K562 (cell line): ENCODE results near the gene PSMA5. TPM values are rescaled to one million over a fixed set of nuclear protein-coding genes. Genes with fewer than 3 reads are reported as not detected.
A peak's percentile ranks its signal among the peaks of the same experiment; 100 is the strongest.

ENCODE experiments used
- BRCA1 ChIP-seq, 2 experiments: fragments of 450-650 bp in 1 of 2; sonication (generic) in 1 of 2; formaldehyde crosslinking in 1 of 2; IDR thresholded peaks; 2 replicates each; pipeline versions ENCODE4 v1.5.0 to v1.6.1; 2017 to 2020; ENCODE audit warnings: mild to moderate bottlenecking in 1 of 2, missing genetic modification reagents in 1 of 2
- CEBPG ChIP-seq, 3 experiments: fragments of 200-800 bp in 1 of 3; sonication (Bioruptor generic) in 1 of 3; sonication (generic) in 1 of 3; formaldehyde crosslinking in 1 of 3; IDR thresholded peaks in 2 of 3; conservative IDR thresholded peaks in 1 of 3; 2 replicates each; pipeline versions ENCODE4 v1.6.1 to v1.8.0; 2016 to 2022; ENCODE audit warnings: missing compliant biosample characterization in 2 of 3, missing genetic modification characterization in 2 of 3, mild to moderate bottlenecking in 1 of 3, missing genetic modification reagents in 1 of 3
- FOXM1 ChIP-seq, 2 experiments: fragments of 450-650 bp in 1 of 2; sonication (generic) in 1 of 2; formaldehyde crosslinking in 1 of 2; IDR thresholded peaks; 2 replicates each; pipeline versions ENCODE4 v1.6.1 to v1.9.0; 2017 to 2022; ENCODE audit warnings: low read depth in 2 of 2, mild to moderate bottlenecking in 2 of 2, missing genetic modification reagents in 1 of 2, moderate library complexity in 1 of 2
- HNRNPUL1 ChIP-seq: fragments of 200-400 bp; formaldehyde crosslinking; IDR thresholded peaks from 2 replicates; pipeline ENCODE4 v1.6.1; 2017; ENCODE audit warnings: low read length
- MEF2A ChIP-seq: IDR thresholded peaks from 2 replicates; pipeline ENCODE4 v1.6.1; 2011; ENCODE audit warnings: low read depth, mild to moderate bottlenecking, low read length, moderate library complexity; ENCODE audit not compliant: control insufficient read depth
- MYBL2 ChIP-seq, 2 experiments: fragments of 450-650 bp in 1 of 2; sonication (generic) in 1 of 2; formaldehyde crosslinking in 1 of 2; IDR thresholded peaks; 2 replicates each; pipeline versions ENCODE4 v1.6.1 to v1.8.1; 2017 to 2022; ENCODE audit warnings: borderline replicate concordance in 1 of 2, inconsistent platforms in 1 of 2, low read depth in 1 of 2, mild to moderate bottlenecking in 1 of 2, missing genetic modification reagents in 1 of 2, moderate library complexity in 1 of 2
- MYNN ChIP-seq, 2 experiments: sonication (generic); formaldehyde crosslinking in 1 of 2; IDR thresholded peaks; 2 replicates each; pipeline versions ENCODE4 v1.5.0 to v1.6.1; 2016 to 2020; ENCODE audit warnings: antibody characterized with exemption in 1 of 2, missing genetic modification reagents in 1 of 2
- SIX5 ChIP-seq, 2 experiments: IDR thresholded peaks; 2 replicates each; pipeline ENCODE4 v1.6.1; 2011; ENCODE audit warnings: low read length in 2 of 2, borderline replicate concordance in 1 of 2, low read depth in 1 of 2, mild to moderate bottlenecking in 1 of 2, moderate library complexity in 1 of 2; ENCODE audit not compliant: insufficient read depth in 1 of 2
- ZNF561 ChIP-seq: fragments of 450-650 bp; formaldehyde crosslinking; conservative IDR thresholded peaks from 2 replicates; pipeline ENCODE4 v1.4.0; 2020; ENCODE audit warnings: mild to moderate bottlenecking, moderate library complexity
- polyA plus RNA-seq, 8 experiments: library from polyadenylated mRNA; depleted of rRNA in 4 of 8; stranded (reverse) in 5 of 8; unstranded in 3 of 8; fragments of >200 nt; fragmentation: Nextera tagmentation in 2 of 8; fragmentation: Illumina TruSeq in 1 of 8; extraction: Ambion mirVana in 2 of 8; extraction: Trizol in 1 of 8; gene quantifications; 2 replicates each; pipeline versions ENCODE4 v1.2.1 to v1.2.3, GENCODE V29; 2011 to 2014; ENCODE audit warnings: inconsistent platforms in 1 of 8, missing spikeins in 1 of 8
- total RNA-seq, 7 experiments: library from RNA; depleted of rRNA in 6 of 7; stranded (reverse); fragments of >200 nt in 6 of 7; fragmentation: Illumina TruSeq in 2 of 7; extraction: Trizol in 2 of 7; gene quantifications; 2 replicates each; pipeline versions ENCODE4 v1.2.1 to v1.2.3, GENCODE V29; 2011 to 2021; ENCODE audit warnings: low replicate concordance in 1 of 7
- TF ChIP-seq, protein P1 (sequence below), 2 experiments: fragments of 450-650 bp; IDR thresholded peaks; 2 replicates each; pipeline ENCODE4 v1.6.1; 2018; ENCODE audit warnings: mild to moderate bottlenecking in 2 of 2, low read depth in 1 of 2; ENCODE audit not compliant: partially characterized antibody in 2 of 2
- TF ChIP-seq, protein P2 (sequence below): fragments of 250-450 bp; sonication (Bioruptor Pico); IDR thresholded peaks from 2 replicates; pipeline ENCODE4 v1.8.0; 2021; ENCODE audit warnings: moderate library complexity, mild to moderate bottlenecking, inconsistent platforms
- TF ChIP-seq, protein P3 (sequence below): fragments of 450-650 bp; formaldehyde crosslinking; IDR thresholded peaks from 2 replicates; pipeline ENCODE4 v1.4.0; 2020; ENCODE audit warnings: mild to moderate bottlenecking, mixed read lengths

The PSMA5 gene
- total and polyA plus RNA-seq, 9 of the 15 experiments (the other 6 are each of a cell fraction or from before 2014, with no cell fraction given) = 82.6 to 542 (median 287) TPM

DNA sequence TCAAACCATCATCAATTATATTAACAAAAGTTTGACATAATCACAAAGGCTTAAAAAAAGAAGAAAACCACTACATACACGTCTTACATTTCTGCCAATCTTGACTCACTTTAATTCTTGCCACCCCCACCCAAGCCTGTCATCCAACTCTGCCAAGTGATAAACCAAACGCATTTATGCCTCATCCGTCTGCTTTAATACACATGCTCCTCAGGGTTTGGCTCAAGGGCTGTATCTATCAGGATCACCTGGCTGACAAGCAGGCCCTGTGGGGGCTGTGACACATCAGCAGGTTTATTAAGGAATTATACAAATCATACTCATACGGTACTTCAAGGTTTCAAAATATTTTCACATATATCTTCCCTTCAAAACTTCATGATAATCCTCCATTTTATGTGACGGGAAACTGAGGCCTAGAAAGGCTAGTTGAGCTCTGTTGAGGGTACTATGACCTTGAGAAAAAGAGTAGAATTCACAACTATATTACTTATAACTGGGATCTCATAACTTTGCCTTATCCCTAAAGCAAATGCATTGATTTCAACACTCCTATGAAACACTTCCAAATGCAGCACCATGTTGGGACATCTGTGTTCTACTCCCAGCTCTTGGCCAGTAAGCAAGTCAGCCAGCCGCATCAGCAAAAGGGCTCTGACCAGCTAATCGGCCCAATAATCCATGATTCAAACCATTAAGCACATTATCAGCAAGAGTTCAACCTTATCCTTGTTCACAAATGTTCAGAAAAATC is 37.2 kb downstream of the PSMA5 start (continued):
- TF ChIP-seq, protein P1, sequence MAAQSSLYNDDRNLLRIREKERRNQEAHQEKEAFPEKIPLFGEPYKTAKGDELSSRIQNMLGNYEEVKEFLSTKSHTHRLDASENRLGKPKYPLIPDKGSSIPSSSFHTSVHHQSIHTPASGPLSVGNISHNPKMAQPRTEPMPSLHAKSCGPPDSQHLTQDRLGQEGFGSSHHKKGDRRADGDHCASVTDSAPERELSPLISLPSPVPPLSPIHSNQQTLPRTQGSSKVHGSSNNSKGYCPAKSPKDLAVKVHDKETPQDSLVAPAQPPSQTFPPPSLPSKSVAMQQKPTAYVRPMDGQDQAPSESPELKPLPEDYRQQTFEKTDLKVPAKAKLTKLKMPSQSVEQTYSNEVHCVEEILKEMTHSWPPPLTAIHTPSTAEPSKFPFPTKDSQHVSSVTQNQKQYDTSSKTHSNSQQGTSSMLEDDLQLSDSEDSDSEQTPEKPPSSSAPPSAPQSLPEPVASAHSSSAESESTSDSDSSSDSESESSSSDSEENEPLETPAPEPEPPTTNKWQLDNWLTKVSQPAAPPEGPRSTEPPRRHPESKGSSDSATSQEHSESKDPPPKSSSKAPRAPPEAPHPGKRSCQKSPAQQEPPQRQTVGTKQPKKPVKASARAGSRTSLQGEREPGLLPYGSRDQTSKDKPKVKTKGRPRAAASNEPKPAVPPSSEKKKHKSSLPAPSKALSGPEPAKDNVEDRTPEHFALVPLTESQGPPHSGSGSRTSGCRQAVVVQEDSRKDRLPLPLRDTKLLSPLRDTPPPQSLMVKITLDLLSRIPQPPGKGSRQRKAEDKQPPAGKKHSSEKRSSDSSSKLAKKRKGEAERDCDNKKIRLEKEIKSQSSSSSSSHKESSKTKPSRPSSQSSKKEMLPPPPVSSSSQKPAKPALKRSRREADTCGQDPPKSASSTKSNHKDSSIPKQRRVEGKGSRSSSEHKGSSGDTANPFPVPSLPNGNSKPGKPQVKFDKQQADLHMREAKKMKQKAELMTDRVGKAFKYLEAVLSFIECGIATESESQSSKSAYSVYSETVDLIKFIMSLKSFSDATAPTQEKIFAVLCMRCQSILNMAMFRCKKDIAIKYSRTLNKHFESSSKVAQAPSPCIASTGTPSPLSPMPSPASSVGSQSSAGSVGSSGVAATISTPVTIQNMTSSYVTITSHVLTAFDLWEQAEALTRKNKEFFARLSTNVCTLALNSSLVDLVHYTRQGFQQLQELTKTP (IDR thresholded peaks at IDR 0.05; ENCODE audit: low read depth in 1 of 2, partially characterized antibody in 2 of 2) = no peak
- TF ChIP-seq MYNN (IDR thresholded peaks at IDR 0.05) (peak; percentile 34; the same call in 1 of the 2 replicates), MYNN (CRISPR knock-in tag; IDR thresholded peaks at IDR 0.05) (no peak), BRCA1 (IDR thresholded peaks at IDR 0.05) (no peak), BRCA1 (CRISPR knock-in tag; IDR thresholded peaks at IDR 0.05) (no peak), HNRNPUL1 (no peak), ZNF561 (CRISPR knock-in tag) (no peak), FOXM1 (IDR thresholded peaks at IDR 0.05; ENCODE audit: low read depth) (no peak), FOXM1 (CRISPR knock-in tag; IDR thresholded peaks at IDR 0.05; ENCODE audit: low read depth) (no peak), SIX5 (IDR thresholded peaks at IDR 0.05; ENCODE audit: borderline replicate concordance in 1 of 2, insufficient read depth in 1 of 2, low read depth in 1 of 2, low read length in 2 of 2) (no peak), MYBL2 (IDR thresholded peaks at IDR 0.05; ENCODE audit: low read depth) (no peak), MYBL2 (CRISPR knock-in tag; IDR thresholded peaks at IDR 0.05; ENCODE audit: borderline replicate concordance) (no peak), CEBPG (CRISPR knock-in tag; IDR thresholded peaks at IDR 0.05) (no peak; the same call in 1 of the 2 replicates), CEBPG (tag; conservative IDR thresholded peaks at IDR 0.05 in 1 of 2, IDR thresholded peaks at IDR 0.05 in 1 of 2) (peak; percentile 34 to 58; a peak in 3 of 4 replicates), MEF2A (no peak)
- TF ChIP-seq, protein P2, sequence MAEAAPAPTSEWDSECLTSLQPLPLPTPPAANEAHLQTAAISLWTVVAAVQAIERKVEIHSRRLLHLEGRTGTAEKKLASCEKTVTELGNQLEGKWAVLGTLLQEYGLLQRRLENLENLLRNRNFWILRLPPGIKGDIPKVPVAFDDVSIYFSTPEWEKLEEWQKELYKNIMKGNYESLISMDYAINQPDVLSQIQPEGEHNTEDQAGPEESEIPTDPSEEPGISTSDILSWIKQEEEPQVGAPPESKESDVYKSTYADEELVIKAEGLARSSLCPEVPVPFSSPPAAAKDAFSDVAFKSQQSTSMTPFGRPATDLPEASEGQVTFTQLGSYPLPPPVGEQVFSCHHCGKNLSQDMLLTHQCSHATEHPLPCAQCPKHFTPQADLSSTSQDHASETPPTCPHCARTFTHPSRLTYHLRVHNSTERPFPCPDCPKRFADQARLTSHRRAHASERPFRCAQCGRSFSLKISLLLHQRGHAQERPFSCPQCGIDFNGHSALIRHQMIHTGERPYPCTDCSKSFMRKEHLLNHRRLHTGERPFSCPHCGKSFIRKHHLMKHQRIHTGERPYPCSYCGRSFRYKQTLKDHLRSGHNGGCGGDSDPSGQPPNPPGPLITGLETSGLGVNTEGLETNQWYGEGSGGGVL (CRISPR knock-in tag) = no peak
- TF ChIP-seq, protein P3, sequence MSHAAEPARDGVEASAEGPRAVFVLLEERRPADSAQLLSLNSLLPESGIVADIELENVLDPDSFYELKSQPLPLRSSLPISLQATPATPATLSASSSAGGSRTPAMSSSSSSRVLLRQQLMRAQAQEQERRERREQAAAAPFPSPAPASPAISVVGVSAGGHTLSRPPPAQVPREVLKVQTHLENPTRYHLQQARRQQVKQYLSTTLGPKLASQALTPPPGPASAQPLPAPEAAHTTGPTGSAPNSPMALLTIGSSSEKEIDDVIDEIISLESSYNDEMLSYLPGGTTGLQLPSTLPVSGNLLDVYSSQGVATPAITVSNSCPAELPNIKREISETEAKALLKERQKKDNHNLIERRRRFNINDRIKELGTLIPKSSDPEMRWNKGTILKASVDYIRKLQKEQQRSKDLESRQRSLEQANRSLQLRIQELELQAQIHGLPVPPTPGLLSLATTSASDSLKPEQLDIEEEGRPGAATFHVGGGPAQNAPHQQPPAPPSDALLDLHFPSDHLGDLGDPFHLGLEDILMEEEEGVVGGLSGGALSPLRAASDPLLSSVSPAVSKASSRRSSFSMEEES (CRISPR knock-in tag) = no peak
